ENCODE measurements around the gene CD68. TPM values are rescaled to one million over a fixed set of nuclear protein-coding genes. Genes with fewer than 3 reads are reported as not detected.
A peak's percentile ranks its signal among the peaks of the same experiment; 100 is the strongest.

The CD68 gene
- 1.5 TPM for polyA plus RNA-seq (2012; ENCODE audit: insufficient read depth, insufficient read length)

GRCh38 chr17:7579001-7579833 lies at the start of gene CD68:
Gene CD68 (plus strand): TSS chr17:7579638. CDS start chr17:7579678, 40 bp downstream.
- peak; percentile 65 for DNase-seq (ENCODE audit: low read depth, low spot score)
- no peak within 1 kb of the TSS for H3K4me3 ChIP-seq (ENCODE audit: low read length)

GRCh38 chr17:7530023-7530900 lies 49.2 kb upstream of the CD68 start:
- H3K4me3 ChIP-seq (ENCODE audit: low read length) = no peak overlapping the region

GRCh38 chr17:7538050-7538449 lies 41.4 kb upstream of the CD68 start:
- DNase-seq (ENCODE audit: low read depth, low spot score) = no peak
- H3K4me3 ChIP-seq (ENCODE audit: low read length) = no peak overlapping the region

More at GRCh38 chr17:7530023-7530900, 49.2 kb upstream of the CD68 start:
- no peak for DNase-seq (ENCODE audit: low read depth, low spot score)

GRCh38 chr17:7538891-7539545 lies 40.4 kb upstream of the CD68 start:
- no peak for DNase-seq (ENCODE audit: low read depth, low spot score)
- H3K4me3 ChIP-seq (ENCODE audit: low read length) = no peak overlapping the region

- H3K4me3 ChIP-seq (ENCODE audit: low read length) = no peak overlapping the region
- no peak for DNase-seq (ENCODE audit: low read depth, low spot score)
Measured at GRCh38 chr17:7541074-7541621, 38.3 kb upstream of the CD68 start.

GRCh38 chr17:7544911-7545310 lies 34.5 kb upstream of the CD68 start:
- no peak for DNase-seq (ENCODE audit: low read depth, low spot score)

GRCh38 chr17:7548585-7549400 lies 30.6 kb upstream of the CD68 start, which contains the start of gene TNFSF12:
Gene TNFSF12 (plus strand): TSS chr17:7549058. CDS start chr17:7549154, 96 bp downstream.
- peak within 1 kb of the TSS; percentile 50 for H3K4me3 ChIP-seq (ENCODE audit: low read length)
- DNase-seq (ENCODE audit: low read depth, low spot score) = no peak

More at GRCh38 chr17:7544911-7545310, 34.5 kb upstream of the CD68 start:
- no peak overlapping the region for H3K4me3 ChIP-seq (ENCODE audit: low read length)

GRCh38 chr17:7549401-7550055 lies 29.9 kb upstream of the CD68 start:
- no peak overlapping the region for H3K4me3 ChIP-seq (ENCODE audit: low read length)

GRCh38 chr17:7550344-7550743 lies 29.1 kb upstream of the CD68 start:
- no peak overlapping the region for H3K4me3 ChIP-seq (ENCODE audit: low read length)
- DNase-seq (ENCODE audit: low read depth, low spot score) = no peak

More at GRCh38 chr17:7549401-7550055, 29.9 kb upstream of the CD68 start:
- no peak for DNase-seq (ENCODE audit: low read depth, low spot score)

GRCh38 chr17:7551396-7551795 lies 28.0 kb upstream of the CD68 start:
- H3K4me3 ChIP-seq (ENCODE audit: low read length) = no peak overlapping the region
- no peak for DNase-seq (ENCODE audit: low read depth, low spot score)

GRCh38 chr17:7552621-7553051 lies 26.8 kb upstream of the CD68 start:
- no peak overlapping the region for H3K4me3 ChIP-seq (ENCODE audit: low read length)
- DNase-seq (ENCODE audit: low read depth, low spot score) = peak; percentile 67

- DNase-seq (ENCODE audit: low read depth, low spot score) = no peak
- no peak overlapping the region for H3K4me3 ChIP-seq (ENCODE audit: low read length)
Measured at GRCh38 chr17:7553356-7553755, 26.1 kb upstream of the CD68 start.

GRCh38 chr17:7555320-7555948 lies 24.0 kb upstream of the CD68 start:
- H3K4me3 ChIP-seq (ENCODE audit: low read length) = no peak overlapping the region
- DNase-seq (ENCODE audit: low read depth, low spot score) = no peak

- no peak for DNase-seq (ENCODE audit: low read depth, low spot score)
- no peak overlapping the region for H3K4me3 ChIP-seq (ENCODE audit: low read length)
Measured at GRCh38 chr17:7556627-7557026, 22.8 kb upstream of the CD68 start.

GRCh38 chr17:7557147-7557764 lies 22.2 kb upstream of the CD68 start:
- DNase-seq (ENCODE audit: low read depth, low spot score) = no peak
- H3K4me3 ChIP-seq (ENCODE audit: low read length) = no peak overlapping the region

GRCh38 chr17:7557775-7558543 lies 21.5 kb upstream of the CD68 start:
- H3K4me3 ChIP-seq (ENCODE audit: low read length) = no peak overlapping the region
- DNase-seq (ENCODE audit: low read depth, low spot score) = no peak

Measured in Jurkat, Clone E6-1 (cell line).